C4-2B (cell line): Measurements from ENCODE around the gene HDAC4.

Experiments
- CTCF ChIP-seq: fragments of 450-650 bp; conservative IDR thresholded peaks from 2 replicates; pipeline ENCODE4 v1.5.1; 2017; ENCODE audit warnings: mild to moderate bottlenecking
- ZFX ChIP-seq: fragments of 450-650 bp; IDR thresholded peaks from 2 replicates; pipeline ENCODE4 v1.6.1; 2017

GRCh38 chr2:239326831-239327535 lies 73.8 kb downstream of the HDAC4 start:
- no peak for TF ChIP-seq CTCF
- no peak for TF ChIP-seq ZFX
